Measurements from ENCODE around the gene RPL13A. TPM values are rescaled to one million over a fixed set of nuclear protein-coding genes. Genes with fewer than 3 reads are reported as not detected.

Gene RPL13A
- total and polyA plus RNA-seq, 9 of the 15 experiments (the other 6 are each of a cell fraction or from before 2014, with no cell fraction given): 1,744 to 5,482 (median 2,949) TPM

DNA sequence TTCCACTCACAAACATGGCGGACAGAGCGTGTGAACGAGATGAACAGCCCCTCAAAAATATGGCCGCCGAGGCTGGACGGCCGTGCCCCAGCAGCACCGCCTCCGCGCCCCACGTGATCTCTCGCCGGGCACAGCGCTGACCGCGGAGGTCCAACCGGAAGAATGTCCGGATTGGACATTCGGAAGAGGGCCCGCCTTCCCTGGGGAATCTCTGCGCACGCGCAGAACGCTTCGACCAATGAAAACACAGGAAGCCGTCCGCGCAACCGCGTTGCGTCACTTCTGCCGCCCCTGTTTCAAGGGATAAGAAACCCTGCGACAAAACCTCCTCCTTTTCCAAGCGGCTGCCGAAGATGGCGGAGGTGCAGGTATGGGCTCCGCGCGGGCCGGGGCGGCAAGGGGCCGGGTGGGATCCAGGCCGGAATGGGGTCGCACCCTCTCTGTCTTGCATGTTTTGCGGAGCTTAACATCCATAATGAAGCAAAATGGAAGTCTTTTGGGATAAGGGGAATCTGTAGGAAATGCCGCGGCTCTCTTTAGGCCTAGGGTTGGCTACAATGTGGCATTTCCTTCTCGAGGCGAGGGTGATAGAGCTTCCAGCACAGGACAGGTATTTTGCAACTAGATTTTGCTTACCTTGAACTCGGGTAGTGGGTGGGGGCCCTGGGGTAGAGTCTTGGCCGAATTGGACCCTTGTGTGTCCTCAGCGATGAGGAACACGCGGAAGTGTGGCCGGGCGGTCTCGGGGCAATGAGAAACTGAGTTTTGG is at the start of gene RPL13A (continued):
- TF ChIP-seq PTTG1 (tag; IDR thresholded peaks at IDR 0.05; ENCODE audit: low read depth) (no peak), CREM (IDR thresholded peaks at IDR 0.05; ENCODE audit: low read depth) (peak; percentile 98), HLTF (IDR thresholded peaks at IDR 0.05) (peak; percentile 43; the same call in 1 of the 2 replicates), POLR3A (IDR thresholded peaks at IDR 0.05; ENCODE audit: borderline replicate concordance, extremely low read depth, insufficient read depth, insufficient read length) (no peak), XRCC3 (IDR thresholded peaks at IDR 0.05) (no peak), ZNF311 (CRISPR knock-in tag; IDR thresholded peaks at IDR 0.05) (no peak), ZNF584 (CRISPR knock-in tag; IDR thresholded peaks at IDR 0.05; ENCODE audit: low read depth) (no peak), PHB (CRISPR knock-in tag; IDR thresholded peaks at IDR 0.05) (no peak), CBX3 (IDR thresholded peaks at IDR 0.05; ENCODE audit: borderline replicate concordance in 1 of 2, low read length in 2 of 2) (no peak), CHD2 (IDR thresholded peaks at IDR 0.05; ENCODE audit: low read depth, low read length) (peak; percentile 73), ZFPM2 (CRISPR knock-in tag; IDR thresholded peaks at IDR 0.05) (no peak), FOS (IDR thresholded peaks at IDR 0.05; ENCODE audit: extremely low read depth, insufficient read length) (peak; percentile 88), ELF2 (CRISPR knock-in tag; IDR thresholded peaks at IDR 0.05) (no peak), RBBP5 (IDR thresholded peaks at IDR 0.05; ENCODE audit: borderline replicate concordance, insufficient read depth, low read length, poor library complexity, severe bottlenecking) (peak; percentile 89), U2AF1 (optimal IDR thresholded peaks at IDR 0.05; ENCODE audit: low read depth, low read length) (no peak)
- TF ChIP-seq, protein P1, sequence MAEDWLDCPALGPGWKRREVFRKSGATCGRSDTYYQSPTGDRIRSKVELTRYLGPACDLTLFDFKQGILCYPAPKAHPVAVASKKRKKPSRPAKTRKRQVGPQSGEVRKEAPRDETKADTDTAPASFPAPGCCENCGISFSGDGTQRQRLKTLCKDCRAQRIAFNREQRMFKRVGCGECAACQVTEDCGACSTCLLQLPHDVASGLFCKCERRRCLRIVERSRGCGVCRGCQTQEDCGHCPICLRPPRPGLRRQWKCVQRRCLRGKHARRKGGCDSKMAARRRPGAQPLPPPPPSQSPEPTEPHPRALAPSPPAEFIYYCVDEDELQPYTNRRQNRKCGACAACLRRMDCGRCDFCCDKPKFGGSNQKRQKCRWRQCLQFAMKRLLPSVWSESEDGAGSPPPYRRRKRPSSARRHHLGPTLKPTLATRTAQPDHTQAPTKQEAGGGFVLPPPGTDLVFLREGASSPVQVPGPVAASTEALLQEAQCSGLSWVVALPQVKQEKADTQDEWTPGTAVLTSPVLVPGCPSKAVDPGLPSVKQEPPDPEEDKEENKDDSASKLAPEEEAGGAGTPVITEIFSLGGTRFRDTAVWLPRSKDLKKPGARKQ (CRISPR knock-in tag; IDR thresholded peaks at IDR 0.05): no peak
- TF ChIP-seq, protein P2, sequence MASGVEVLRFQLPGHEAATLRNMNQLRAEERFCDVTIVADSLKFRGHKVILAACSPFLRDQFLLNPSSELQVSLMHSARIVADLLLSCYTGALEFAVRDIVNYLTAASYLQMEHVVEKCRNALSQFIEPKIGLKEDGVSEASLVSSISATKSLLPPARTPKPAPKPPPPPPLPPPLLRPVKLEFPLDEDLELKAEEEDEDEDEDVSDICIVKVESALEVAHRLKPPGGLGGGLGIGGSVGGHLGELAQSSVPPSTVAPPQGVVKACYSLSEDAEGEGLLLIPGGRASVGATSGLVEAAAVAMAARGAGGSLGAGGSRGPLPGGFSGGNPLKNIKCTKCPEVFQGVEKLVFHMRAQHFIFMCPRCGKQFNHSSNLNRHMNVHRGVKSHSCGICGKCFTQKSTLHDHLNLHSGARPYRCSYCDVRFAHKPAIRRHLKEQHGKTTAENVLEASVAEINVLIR (CRISPR knock-in tag; IDR thresholded peaks at IDR 0.05): peak; percentile 93
- TF ChIP-seq, protein P3, sequence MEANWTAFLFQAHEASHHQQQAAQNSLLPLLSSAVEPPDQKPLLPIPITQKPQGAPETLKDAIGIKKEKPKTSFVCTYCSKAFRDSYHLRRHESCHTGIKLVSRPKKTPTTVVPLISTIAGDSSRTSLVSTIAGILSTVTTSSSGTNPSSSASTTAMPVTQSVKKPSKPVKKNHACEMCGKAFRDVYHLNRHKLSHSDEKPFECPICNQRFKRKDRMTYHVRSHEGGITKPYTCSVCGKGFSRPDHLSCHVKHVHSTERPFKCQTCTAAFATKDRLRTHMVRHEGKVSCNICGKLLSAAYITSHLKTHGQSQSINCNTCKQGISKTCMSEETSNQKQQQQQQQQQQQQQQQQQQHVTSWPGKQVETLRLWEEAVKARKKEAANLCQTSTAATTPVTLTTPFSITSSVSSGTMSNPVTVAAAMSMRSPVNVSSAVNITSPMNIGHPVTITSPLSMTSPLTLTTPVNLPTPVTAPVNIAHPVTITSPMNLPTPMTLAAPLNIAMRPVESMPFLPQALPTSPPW (CRISPR knock-in tag; IDR thresholded peaks at IDR 0.05): peak; percentile 55
- TF ChIP-seq, protein P4, sequence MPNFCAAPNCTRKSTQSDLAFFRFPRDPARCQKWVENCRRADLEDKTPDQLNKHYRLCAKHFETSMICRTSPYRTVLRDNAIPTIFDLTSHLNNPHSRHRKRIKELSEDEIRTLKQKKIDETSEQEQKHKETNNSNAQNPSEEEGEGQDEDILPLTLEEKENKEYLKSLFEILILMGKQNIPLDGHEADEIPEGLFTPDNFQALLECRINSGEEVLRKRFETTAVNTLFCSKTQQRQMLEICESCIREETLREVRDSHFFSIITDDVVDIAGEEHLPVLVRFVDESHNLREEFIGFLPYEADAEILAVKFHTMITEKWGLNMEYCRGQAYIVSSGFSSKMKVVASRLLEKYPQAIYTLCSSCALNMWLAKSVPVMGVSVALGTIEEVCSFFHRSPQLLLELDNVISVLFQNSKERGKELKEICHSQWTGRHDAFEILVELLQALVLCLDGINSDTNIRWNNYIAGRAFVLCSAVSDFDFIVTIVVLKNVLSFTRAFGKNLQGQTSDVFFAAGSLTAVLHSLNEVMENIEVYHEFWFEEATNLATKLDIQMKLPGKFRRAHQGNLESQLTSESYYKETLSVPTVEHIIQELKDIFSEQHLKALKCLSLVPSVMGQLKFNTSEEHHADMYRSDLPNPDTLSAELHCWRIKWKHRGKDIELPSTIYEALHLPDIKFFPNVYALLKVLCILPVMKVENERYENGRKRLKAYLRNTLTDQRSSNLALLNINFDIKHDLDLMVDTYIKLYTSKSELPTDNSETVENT (CRISPR knock-in tag; IDR thresholded peaks at IDR 0.05): no peak
